Activated T-cell treated with anti-CD3 and anti-CD28 coated beads for 4 hours (primary cell): ENCODE measurements around the gene FNDC5.

Source experiments
- DNase-seq: peaks from one replicate; pipeline ENCODE4 v3.0.0-alpha.2; 2020

FNDC5 gene

DNA sequence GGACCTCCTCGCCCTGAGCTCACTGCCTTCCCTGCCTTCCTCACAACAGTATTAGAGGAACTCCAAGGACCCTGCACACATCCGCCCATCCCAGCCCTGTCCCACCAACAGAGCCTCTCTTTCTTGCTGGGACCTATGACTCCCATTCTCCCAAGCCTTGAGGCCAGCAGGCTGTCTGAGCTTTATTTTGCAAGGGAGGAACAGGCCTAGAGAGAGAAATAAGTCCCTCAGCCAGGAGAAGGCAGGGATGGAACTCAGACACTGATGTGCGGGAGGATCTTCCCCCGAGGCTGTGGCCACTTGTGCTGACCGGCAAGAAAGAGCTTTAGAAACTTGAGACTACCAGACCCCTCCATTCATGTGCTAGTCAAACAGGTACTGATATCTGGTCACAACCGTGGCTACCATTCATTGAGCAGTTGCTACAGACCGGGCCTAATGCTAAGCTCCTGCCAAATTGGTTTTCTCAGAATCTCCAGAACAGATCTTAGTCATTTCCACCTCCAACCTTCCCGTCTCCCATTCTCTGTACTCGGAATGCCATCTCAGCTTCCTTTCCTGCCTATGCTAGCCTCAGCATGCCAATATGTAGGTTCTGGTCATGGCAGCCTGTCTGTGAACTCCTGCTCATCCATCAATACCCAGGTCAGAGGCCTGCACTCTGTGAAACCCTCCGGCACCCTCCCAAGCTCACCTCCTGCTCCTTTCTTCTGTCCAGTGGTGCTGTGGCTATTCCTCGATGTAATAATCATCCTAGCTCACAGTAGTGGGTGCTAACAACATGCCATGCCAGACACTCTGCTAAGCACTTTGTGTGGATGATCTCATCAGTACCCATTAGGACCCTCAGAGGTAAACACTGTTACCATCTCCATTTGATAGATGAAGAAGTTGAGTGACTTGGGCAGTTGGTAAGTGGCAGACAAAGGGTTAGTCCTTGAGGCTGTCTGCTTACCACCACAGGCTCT, 26.7 kb upstream of the FNDC5 start:
- no peak for DNase-seq

DNA sequence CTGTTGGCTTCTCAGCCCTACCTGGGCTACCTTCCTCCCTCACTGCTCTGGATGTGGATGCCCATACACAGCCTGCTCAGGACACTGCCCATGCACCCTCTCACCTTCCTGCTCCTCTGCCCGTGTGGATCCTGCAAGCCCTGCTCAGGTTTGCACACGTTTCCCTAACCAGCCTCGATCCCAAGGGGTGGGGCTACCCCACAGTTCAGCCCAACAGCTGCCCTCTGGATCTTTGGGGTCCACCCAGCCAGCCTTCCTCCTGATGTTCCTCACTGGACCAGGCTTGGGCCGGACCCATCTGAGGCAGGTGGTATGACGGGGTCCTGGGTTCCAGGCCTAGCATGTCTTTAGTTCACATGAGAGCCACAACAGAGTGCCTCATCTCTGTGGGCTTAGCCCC, 25.7 kb upstream of the FNDC5 start:
- no peak for DNase-seq

- DNase-seq = no peak
Measured at GRCh38 chr1:32895325-32896215, 24.9 kb upstream of the FNDC5 start.

DNA sequence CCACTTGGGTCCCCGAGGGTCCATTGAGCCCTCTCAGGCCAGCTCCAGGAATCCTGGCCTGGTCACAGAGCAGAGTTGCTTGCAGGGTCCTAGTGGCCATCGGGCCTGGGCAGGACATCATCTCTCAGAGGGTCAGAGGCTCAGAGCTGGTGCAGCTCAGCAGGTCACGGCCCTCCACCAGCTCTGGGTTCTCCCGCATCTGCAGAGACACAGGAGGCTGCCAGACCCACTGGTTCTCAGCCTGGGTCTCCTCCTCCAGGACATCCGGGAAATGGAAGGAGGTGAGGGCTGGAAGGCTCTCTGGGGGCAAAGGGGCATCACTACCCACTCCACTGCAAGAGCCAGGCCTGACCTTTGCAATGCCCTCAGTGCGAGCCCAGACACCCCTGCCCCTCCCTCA, 24.0 kb upstream of the FNDC5 start:
- no peak for DNase-seq

GRCh38 chr1:32894019-32894600, 23.4 kb upstream of the FNDC5 start:
- DNase-seq = no peak

DNA sequence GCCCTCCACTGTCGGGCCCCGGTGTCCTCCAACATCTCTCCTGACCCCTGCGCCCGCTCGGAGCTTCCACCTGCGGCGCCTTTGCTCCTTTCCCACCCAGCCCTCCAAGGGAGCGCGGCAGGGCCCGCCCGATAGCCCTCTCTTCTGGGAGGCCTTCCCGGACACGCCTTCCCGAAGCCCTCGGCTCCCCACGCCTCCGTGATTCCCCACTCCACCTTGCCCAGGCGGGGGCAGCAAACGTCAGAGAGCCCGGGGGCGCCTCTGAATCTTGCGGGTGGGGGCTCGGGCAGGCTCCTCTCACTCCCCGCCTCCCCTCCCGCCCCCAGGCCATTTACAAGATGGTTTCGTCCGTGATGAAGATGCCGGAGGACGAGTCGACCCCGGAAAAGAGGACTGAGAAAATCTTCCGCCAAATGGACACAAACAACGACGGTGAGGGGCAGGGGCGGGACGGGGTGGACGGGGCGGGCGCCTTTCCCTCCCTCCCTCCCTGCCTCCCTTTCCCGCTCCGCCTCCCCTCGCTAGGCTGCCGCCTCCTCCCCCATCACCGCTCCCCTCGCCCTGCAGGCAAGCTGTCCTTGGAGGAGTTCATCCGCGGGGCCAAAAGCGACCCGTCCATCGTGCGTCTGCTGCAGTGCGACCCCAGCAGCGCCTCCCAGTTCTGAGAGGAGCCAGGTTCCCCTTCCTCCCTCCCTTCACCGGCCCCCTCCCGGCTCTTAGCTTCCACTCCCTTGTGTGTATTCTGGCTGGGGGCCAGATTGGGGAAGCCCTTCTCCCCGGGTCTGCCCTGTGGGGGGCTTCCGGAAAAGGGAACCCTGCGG, 22.7 kb upstream of the FNDC5 start:
- DNase-seq = peak; percentile 8

DNA sequence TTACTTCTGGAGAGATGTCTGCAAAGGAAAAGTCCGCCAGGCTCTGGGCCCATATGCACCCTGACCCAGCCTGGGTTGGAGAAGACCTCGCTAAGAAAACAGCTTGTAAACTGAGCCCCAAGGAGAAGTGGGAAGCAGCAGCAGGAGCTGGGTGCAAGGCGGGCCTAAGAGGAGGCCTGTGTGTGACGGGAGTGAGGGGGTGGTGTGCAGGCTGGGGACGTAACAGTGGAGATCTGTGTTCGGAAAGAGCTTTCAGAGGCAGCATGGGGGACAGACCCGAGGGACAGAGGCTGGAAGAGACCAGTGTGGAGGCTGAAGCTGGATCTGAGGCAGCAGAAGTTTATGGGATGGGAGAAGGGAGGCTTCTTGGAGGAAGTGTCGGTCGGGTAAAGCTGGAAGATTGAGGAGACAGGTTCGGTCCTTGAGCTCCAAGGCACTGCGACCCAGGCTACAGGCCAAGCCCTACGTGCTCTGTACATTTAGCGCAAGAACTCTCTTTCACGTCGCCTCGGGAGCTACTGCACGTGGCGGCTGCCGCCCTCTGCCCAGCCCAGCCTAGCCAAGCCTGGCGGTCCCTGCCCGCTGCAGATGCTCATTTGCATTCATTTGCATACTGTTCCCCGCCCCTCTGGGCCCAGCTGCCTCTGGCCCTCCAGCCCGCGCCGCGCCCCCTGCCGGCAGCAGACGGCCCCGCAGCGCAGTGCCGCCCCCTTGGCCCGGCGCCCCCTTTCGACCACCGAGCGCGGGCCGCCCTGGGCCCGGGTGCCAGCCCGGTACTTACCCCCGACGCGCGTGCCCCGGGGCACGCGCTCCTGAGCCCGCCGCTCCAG, 21.9 kb upstream of the FNDC5 start:
- no peak for DNase-seq

- no peak for DNase-seq
Measured at GRCh38 chr1:32891630-32892029, 20.9 kb upstream of the FNDC5 start.

- no peak for DNase-seq
Measured at GRCh38 chr1:32891241-32891570, 20.5 kb upstream of the FNDC5 start.

- no peak for DNase-seq
Measured at GRCh38 chr1:32890516-32891240, 20.0 kb upstream of the FNDC5 start.

DNA sequence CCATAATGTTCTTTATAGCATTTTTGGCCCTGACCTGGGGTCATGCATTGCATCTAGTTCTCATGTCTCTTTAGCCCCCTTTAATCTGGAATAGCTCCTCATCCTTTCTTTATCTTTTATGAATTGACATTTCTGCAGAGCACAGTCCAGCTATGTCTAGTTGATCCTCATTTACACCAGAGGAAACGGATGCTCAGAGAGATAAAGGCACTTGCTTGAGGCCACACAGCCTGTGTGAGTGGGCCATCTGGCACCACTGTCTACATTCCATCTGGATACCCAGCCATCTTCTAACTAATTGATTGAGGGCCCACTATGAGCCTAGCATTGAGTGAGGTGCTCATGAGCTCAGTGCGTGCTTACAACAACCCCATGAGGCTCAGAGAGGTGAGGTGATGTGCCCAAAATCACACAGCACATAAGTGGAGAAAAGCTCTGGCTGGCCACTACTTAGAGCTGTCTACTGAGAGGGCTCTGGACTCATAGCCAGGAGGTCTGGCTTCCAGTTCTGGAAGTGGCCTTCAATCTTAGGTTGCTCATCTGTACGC, 19.1 kb upstream of the FNDC5 start:
- no peak for DNase-seq

DNA sequence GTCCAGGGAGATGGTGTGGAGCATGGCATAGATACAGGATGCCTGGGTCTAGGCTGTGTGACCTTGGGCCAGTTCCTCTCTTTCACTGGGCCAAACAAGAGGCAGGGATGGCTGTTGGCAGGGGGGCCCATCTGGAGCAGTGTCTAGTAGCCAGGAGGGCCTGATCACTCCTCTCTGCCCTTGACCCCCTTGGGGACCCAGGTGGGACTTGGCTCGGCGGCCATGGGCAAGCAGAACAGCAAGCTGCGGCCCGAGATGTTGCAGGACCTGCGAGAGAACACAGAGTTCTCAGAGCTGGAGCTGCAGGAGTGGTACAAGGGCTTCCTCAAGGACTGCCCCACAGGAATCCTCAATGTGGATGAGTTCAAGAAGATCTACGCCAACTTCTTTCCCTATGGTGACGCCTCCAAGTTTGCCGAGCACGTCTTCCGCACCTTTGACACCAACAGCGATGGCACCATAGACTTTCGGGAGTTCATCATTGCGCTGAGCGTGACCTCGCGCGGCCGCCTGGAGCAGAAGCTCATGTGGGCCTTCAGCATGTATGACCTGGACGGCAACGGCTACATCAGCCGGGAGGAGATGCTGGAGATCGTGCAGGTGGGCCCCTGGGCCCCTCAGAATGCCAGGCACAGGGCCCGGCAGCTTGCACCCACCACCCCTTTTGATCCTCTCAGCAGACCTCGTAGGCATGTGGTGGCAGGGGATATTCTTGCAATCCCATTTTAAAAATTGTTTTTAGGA, 18.1 kb upstream of the FNDC5 start:
- no peak for DNase-seq

DNA sequence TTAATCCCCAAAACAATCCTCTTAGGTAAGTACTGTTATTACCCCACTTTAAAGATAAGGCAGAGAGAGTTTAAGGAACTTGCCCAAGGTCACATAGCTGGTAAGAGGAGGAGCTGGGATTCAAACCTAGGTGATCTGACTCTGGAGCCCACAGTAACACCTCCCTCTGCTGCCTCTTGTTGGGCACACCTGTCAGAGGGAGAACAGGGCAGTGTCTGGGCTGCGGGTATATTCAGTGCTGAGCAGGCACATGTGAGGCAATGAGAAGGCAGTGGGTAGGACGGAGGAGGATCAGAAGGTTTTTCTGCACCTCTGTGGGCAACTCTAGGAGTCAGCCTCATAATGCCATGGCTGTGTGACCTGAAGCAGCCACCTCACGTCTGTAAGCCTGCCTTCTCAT, 17.4 kb upstream of the FNDC5 start:
- DNase-seq = no peak

DNA sequence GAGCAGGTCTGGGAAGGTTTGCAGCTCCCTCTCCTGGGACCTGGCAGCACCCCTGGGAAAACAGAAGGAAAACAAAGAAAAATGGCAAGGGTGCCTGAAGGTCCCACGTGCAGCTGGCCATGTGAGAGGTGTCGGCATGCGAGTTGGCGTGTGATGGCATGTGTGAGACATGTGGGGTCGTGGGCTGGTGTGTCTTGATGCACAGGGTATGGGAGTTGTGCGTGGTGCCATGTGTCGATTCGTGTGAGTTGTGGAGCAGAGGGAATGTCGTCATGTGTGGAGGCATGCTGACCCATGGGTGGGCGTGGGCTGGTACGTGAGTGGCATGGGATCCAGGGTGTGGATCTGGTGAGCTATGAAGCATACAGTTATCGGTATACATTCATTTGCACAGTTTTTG, 16.9 kb upstream of the FNDC5 start:
- no peak for DNase-seq

DNA sequence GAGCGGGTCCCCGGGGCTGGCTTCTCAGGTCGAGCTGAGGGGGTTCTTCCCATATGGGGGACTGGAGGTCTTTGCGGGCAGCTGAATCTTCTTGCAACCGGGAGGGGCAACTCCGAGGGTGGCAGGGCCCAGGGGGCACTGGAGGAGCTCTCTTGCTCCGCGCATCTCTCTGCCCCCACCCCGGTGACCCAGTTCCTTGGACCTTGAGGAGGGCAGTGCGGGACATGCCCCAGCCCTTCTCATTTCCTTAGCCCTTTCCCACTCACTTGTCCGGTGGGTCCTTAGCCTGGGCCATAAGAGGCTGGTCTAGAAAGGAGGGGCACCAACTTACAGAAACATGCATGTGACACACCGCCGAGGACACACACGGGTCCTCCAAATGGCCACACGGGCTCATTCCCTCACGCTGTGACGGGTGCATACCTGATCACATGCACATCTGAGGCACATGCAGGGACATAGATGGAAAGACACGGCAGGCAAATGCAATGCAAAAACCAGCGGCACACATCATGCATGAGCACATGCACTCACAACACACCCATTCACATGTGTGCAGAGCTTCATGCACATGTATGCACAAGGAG, 16.2 kb upstream of the FNDC5 start:
- no peak for DNase-seq

DNA sequence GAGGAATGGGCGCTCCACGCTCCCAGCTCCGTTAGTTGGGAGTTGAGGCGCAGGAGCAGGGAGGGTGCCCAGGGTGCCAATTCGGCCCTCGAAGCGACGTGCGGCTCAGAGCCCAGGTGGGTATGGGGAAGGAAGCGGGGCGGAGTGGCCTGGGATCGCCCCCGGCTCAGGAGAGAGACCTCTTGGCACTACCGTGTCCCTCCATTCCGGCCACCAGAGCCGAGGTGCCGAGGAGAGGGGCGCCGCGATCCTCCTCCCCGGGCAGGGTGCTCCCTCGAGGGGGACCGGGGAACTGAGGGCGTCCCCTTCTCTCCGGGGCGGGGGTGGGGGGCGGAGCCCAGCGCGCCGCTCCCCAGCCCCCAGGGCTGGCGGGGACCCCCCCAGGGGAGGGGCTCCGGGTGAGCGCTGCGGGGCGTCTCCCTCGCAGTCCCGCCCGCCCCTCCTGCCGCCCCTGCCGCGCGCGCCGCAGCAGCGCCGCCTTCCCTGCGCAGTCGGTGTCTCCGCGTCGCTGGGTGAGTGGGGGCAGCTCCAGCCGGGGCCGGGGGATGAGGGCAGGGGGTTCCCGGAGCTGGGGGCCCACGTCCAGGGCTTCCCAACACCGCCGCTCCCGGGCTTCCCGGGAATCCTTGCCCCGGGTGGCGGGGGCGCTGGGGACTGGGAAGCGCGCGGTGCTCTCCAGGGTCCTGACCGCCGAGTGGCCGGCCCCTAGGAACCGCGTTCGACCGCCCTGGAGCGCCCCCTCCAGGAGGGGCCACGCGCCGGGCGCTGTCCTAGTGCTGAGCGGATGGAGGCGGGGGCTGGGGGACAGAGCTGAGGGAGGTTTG, 15.5 kb upstream of the FNDC5 start, which contains the start of gene HPCA:
Gene HPCA, plus strand, starts transcription at position 488 of the 824 bp plus-strand sequence. CDS start 2,408 bp downstream, outside the sequence.
- no peak for DNase-seq

- no peak for DNase-seq
Measured at GRCh38 chr1:32885676-32886003, 14.9 kb upstream of the FNDC5 start.

GRCh38 chr1:32884726-32885125, 14.0 kb upstream of the FNDC5 start:
- DNase-seq = no peak

DNA sequence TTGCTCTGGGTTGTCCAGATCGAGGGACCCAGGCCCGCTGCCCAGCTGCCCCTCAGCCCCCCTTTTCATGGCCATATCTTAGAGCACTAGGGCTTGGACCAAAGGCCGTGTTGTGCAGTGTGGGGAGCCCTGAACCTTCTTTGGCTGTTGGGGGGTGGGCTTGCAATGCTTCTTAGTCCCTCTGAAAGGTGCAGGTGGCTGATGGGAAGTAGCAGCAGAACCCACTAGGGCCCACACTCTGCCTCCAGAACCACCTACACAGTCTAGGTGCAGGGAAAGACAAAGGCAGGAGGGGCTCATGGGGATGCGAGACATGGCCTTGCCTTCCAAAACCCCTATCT, 13.3 kb upstream of the FNDC5 start:
- DNase-seq = no peak
